ENCODE measurements around the gene PRKD1.

DNA sequence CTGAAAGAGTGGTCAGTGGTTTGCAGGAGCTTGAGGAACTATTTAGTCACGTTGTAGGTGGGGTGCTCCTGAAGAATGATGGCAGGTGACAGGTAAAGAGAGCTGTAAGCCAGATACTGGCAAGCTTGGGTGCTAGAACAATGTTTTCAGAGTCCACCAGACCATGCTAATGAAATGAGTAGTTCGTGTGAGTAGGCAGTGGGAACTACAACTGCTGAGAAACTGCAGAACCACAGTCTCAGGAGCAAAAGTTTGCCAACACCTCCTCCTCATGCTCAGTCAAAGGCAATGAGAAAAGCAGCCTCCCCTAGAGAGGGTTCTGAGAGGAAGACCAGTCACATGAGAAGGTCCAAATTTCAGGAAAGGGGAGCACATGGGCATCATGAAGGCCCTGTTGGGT is 91.3 kb downstream of the PRKD1 start:
- no peak for TF ChIP-seq POLR2A (IDR thresholded peaks at IDR 0.05)
- no peak for TF ChIP-seq CTCF (IDR thresholded peaks at IDR 0.05)
- TF ChIP-seq POLR2AphosphoS5 (IDR thresholded peaks at IDR 0.05): no peak
- TF ChIP-seq EP300 (IDR thresholded peaks at IDR 0.05; ENCODE audit: low read depth): no peak
